ENCODE results near the gene TRABD2A. TPM values are rescaled to one million over a fixed set of nuclear protein-coding genes. Genes with fewer than 3 reads are reported as not detected.

TRABD2A gene
- total RNA-seq, 1 experiment from 2014 or later: 1.7 TPM

DNA sequence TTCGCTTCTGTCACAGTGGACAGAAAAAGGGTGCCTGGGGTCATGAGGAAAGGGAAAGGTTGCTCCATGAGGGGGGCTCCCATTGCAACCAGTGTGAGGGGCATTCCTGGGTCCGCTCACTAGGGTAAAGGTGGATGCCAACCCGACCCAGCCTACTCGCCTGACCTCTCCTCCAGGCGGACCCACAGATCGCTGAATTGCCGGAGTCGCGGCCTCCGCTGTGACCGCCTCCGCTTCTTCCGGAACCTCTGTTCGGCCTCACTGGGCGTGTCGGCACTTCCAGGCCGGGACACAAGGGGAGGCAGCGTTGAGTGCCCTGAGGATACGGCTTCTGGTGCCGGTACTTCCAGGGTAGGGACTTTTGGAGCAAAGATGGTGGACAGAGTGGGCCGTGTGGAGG lies 57.1 kb downstream of the TRABD2A start:
- Mint-ChIP-seq H3K4me1 (no peaks in the 10 kb centered on the region), H3K27ac (no peak overlapping the region), H3K36me3 (ENCODE audit: insufficient read depth in 1 of 3, low read depth in 3 of 3) (no peaks in the 10 kb centered on the region; a peak in 1 of 7 replicates), H3K4me3 (no peak overlapping the region), H3K9me3 (no peaks in the 10 kb centered on the region), H3K27me3 (ENCODE audit: low read depth) (peaks cover 28% of the 10 kb centered on the region)
- no peak overlapping the region for H2AK5ac ChIP-seq (ENCODE audit: insufficient read length, low read length)
- no peak overlapping the region for H2AFZ ChIP-seq (ENCODE audit: low read length)
- no peaks in the 10 kb centered on the region for H3K23me2 ChIP-seq (ENCODE audit: insufficient read length, low read depth, low read length, poor library complexity, severe bottlenecking)
- no peak overlapping the region for H2BK5ac ChIP-seq (ENCODE audit: insufficient read length, low read length)
- H4K91ac ChIP-seq (ENCODE audit: insufficient read length, low read depth, low read length): no peak overlapping the region
- H2BK20ac ChIP-seq (ENCODE audit: low read depth, low read length, poor library complexity, severe bottlenecking): no peak overlapping the region
- H3K23ac ChIP-seq (ENCODE audit: insufficient read length, low read depth, low read length): no peak overlapping the region
- H3K9me3 ChIP-seq (ENCODE audit: control insufficient read depth, low read depth, low read length): no peaks in the 10 kb centered on the region
- TF ChIP-seq, protein P1, sequence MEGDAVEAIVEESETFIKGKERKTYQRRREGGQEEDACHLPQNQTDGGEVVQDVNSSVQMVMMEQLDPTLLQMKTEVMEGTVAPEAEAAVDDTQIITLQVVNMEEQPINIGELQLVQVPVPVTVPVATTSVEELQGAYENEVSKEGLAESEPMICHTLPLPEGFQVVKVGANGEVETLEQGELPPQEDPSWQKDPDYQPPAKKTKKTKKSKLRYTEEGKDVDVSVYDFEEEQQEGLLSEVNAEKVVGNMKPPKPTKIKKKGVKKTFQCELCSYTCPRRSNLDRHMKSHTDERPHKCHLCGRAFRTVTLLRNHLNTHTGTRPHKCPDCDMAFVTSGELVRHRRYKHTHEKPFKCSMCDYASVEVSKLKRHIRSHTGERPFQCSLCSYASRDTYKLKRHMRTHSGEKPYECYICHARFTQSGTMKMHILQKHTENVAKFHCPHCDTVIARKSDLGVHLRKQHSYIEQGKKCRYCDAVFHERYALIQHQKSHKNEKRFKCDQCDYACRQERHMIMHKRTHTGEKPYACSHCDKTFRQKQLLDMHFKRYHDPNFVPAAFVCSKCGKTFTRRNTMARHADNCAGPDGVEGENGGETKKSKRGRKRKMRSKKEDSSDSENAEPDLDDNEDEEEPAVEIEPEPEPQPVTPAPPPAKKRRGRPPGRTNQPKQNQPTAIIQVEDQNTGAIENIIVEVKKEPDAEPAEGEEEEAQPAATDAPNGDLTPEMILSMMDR (conservative IDR thresholded peaks at IDR 0.05): no peak
- no peak overlapping the region for H3K56ac ChIP-seq (ENCODE audit: insufficient read length, low read depth, low read length)
- no peak overlapping the region for H3T11ph ChIP-seq (ENCODE audit: low read length)
- H3K27me3 ChIP-seq (ENCODE audit: insufficient read depth, low read length): no peaks in the 10 kb centered on the region
- no peak overlapping the region for H3K27ac ChIP-seq (ENCODE audit: insufficient read length, low read depth, low read length)
- no peak overlapping the region for H3K9ac ChIP-seq (ENCODE audit: extremely low read depth, insufficient read length, low read length)
- no peak overlapping the region for H3K18ac ChIP-seq (ENCODE audit: insufficient read length, low read depth, low read length)
- H4K20me1 ChIP-seq (ENCODE audit: control insufficient read depth, insufficient read depth, insufficient read length): no peaks in the 10 kb centered on the region
- H3K4me1 ChIP-seq (ENCODE audit: insufficient read depth, low read length): no peaks in the 10 kb centered on the region
- no peak overlapping the region for H3K14ac ChIP-seq (ENCODE audit: insufficient read depth, low read length)
- no peak for DNase-seq
- no peak overlapping the region for H4K5ac ChIP-seq (ENCODE audit: insufficient read length, low read depth, low read length)
- no peak overlapping the region for H4K8ac ChIP-seq (replicated peaks; ENCODE audit: insufficient read length, low read depth, low read length)
- H3K4ac ChIP-seq (ENCODE audit: low read depth, low read length): no peak overlapping the region
- no peaks in the 10 kb centered on the region for H3K79me1 ChIP-seq (ENCODE audit: insufficient read depth, low read depth, low read length, poor library complexity, severe bottlenecking)
- no peak overlapping the region for H3K4me2 ChIP-seq (ENCODE audit: insufficient read depth, insufficient read length, low read length)
- H2BK120ac ChIP-seq (ENCODE audit: low read depth, low read length, poor library complexity, severe bottlenecking): no peak overlapping the region
- no peaks in the 10 kb centered on the region for H3K79me2 ChIP-seq (ENCODE audit: insufficient read depth, low read length)
- WGBS (ENCODE audit: extremely low coverage, insufficient read length, low lambda C conversion rate): no CpG with 5 or more reads among the region's 21 CpGs
- no peak overlapping the region for H2BK12ac ChIP-seq (ENCODE audit: insufficient read length, low read depth, low read length)
- no peak overlapping the region for H2BK15ac ChIP-seq (ENCODE audit: low read depth, low read length)
